Loucy (cell line): ENCODE results near the gene FAM53B.

Source experiments
- H2AFZ ChIP-seq: fragments of 200-600 bp; sonication (generic); 2 replicates; pipeline ENCODE4 v1.6.0; 2016; ENCODE audit warnings: antibody characterized with exemption, mild to moderate bottlenecking, low read length, moderate library complexity
- H3F3A ChIP-seq: fragments of 200-600 bp; 2 replicates; pipeline ENCODE4 v1.6.0; 2016; ENCODE audit warnings: antibody characterized with exemption, low read depth, mild to moderate bottlenecking
- H3K27me3 ChIP-seq: fragments of 200-600 bp; sonication (generic); 2 replicates; pipeline ENCODE4 v1.6.1; 2014; ENCODE audit warnings: low read length, mild to moderate bottlenecking; ENCODE audit not compliant: insufficient read depth, poor library complexity, severe bottlenecking
- H3K36me3 ChIP-seq: fragments of 200-600 bp; sonication (generic); 2 replicates; pipeline ENCODE4 v1.6.1; 2016; ENCODE audit warnings: low read length; ENCODE audit not compliant: insufficient read depth
- H3K4me1 ChIP-seq: fragments of 200-600 bp; sonication (generic); 2 replicates; pipeline ENCODE4 v1.5.1; 2014; ENCODE audit warnings: low read length, mild to moderate bottlenecking; ENCODE audit not compliant: insufficient read depth, poor library complexity, severe bottlenecking
- H3K4me2 ChIP-seq: fragments of 200-600 bp; sonication (generic); 2 replicates; pipeline ENCODE4 v1.6.0; 2014; ENCODE audit warnings: antibody characterized with exemption, low read length, low read depth, mild to moderate bottlenecking; ENCODE audit not compliant: poor library complexity, severe bottlenecking
- H3K4me3 ChIP-seq: fragments of 200-600 bp; sonication (generic); 2 replicates; pipeline ENCODE4 v1.5.1; 2014; ENCODE audit warnings: low read length, mild to moderate bottlenecking, mixed read lengths; ENCODE audit not compliant: poor library complexity, severe bottlenecking
- H3K79me2 ChIP-seq: fragments of 200-600 bp; sonication (generic); 2 replicates; pipeline ENCODE4 v1.6.1; 2014; ENCODE audit warnings: low read length; ENCODE audit not compliant: insufficient read depth
- H3K9ac ChIP-seq: fragments of 200-600 bp; sonication (generic); 2 replicates; pipeline ENCODE4 v1.6.0; 2014; ENCODE audit warnings: mild to moderate bottlenecking, low read depth, low read length, moderate library complexity; ENCODE audit not compliant: poor library complexity, severe bottlenecking
- H3K9me2 ChIP-seq: fragments of 200-600 bp; sonication (generic); replicated peaks from 2 replicates; pipeline ENCODE4 v1.6.1; 2016; ENCODE audit warnings: low read depth, low read length, mixed read lengths
- H3K9me3 ChIP-seq: fragments of 200-600 bp; sonication (generic); 2 replicates; pipeline ENCODE4 v1.6.1; 2014; ENCODE audit warnings: mild to moderate bottlenecking, antibody characterized with exemption, low read length, low read depth; ENCODE audit not compliant: insufficient read depth
- H4K20me1 ChIP-seq: fragments of 200-600 bp; sonication (generic); 2 replicates; pipeline ENCODE4 v1.6.0; 2014; ENCODE audit warnings: antibody characterized with exemption, low read length, mild to moderate bottlenecking; ENCODE audit not compliant: insufficient read depth, poor library complexity, severe bottlenecking
- EZH2phosphoT487 ChIP-seq: fragments of 200-600 bp; IDR thresholded peaks from 2 replicates; pipeline ENCODE4 v1.6.1; 2018; ENCODE audit warnings: antibody characterized with exemption, mild to moderate bottlenecking, moderate library complexity, borderline replicate concordance
- TF ChIP-seq, protein P1 (sequence below): fragments of 200-600 bp; sonication (generic); conservative IDR thresholded peaks from 2 replicates; pipeline ENCODE4 v1.5.1; 2014; ENCODE audit warnings: mild to moderate bottlenecking, antibody characterized with exemption, low read length

FAM53B gene

DNA sequence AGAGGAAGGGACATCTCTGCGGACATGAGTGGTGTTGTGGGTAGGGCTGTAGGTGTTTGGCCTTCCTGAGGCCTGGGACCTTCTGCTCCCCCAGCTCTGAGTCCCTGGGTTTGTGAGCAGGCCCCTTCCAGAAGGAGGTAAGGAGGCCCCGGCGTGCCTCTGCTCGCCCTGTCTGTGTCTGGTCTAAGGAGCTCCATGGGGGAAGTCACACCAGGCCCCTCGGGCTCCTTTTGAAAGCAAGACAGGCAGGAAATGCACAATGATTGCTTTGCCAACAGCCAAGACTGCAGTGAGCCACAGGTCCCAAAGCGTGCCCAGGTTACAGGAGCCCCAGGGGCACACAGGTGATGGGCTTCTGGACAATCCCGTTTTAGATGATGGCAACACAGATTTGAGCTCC is 89.5 kb downstream of the FAM53B start:
- H3K4me1 ChIP-seq, result peaks cover 37% of the 10 kb centered on the region
- no peak overlapping the region for H3K9ac ChIP-seq
- H3K9me2 ChIP-seq, result no peaks in the 10 kb centered on the region
- TF ChIP-seq EZH2phosphoT487, result no peak
- TF ChIP-seq, protein P1, sequence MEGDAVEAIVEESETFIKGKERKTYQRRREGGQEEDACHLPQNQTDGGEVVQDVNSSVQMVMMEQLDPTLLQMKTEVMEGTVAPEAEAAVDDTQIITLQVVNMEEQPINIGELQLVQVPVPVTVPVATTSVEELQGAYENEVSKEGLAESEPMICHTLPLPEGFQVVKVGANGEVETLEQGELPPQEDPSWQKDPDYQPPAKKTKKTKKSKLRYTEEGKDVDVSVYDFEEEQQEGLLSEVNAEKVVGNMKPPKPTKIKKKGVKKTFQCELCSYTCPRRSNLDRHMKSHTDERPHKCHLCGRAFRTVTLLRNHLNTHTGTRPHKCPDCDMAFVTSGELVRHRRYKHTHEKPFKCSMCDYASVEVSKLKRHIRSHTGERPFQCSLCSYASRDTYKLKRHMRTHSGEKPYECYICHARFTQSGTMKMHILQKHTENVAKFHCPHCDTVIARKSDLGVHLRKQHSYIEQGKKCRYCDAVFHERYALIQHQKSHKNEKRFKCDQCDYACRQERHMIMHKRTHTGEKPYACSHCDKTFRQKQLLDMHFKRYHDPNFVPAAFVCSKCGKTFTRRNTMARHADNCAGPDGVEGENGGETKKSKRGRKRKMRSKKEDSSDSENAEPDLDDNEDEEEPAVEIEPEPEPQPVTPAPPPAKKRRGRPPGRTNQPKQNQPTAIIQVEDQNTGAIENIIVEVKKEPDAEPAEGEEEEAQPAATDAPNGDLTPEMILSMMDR, result no peak
- H2AFZ ChIP-seq, result no peak overlapping the region
- no peaks in the 10 kb centered on the region for H3K27me3 ChIP-seq
- no peak overlapping the region for H3K4me3 ChIP-seq
- no peaks in the 10 kb centered on the region for H3F3A ChIP-seq
- peaks cover 53% of the 10 kb centered on the region; the same call in 1 of the 2 replicates for H3K79me2 ChIP-seq
- H3K4me2 ChIP-seq, result no peak overlapping the region
- H4K20me1 ChIP-seq, result peaks cover 15% of the 10 kb centered on the region
- no peaks in the 10 kb centered on the region for H3K9me3 ChIP-seq
- H3K36me3 ChIP-seq, result peaks cover 16% of the 10 kb centered on the region; the same call in 1 of the 2 replicates

DNA sequence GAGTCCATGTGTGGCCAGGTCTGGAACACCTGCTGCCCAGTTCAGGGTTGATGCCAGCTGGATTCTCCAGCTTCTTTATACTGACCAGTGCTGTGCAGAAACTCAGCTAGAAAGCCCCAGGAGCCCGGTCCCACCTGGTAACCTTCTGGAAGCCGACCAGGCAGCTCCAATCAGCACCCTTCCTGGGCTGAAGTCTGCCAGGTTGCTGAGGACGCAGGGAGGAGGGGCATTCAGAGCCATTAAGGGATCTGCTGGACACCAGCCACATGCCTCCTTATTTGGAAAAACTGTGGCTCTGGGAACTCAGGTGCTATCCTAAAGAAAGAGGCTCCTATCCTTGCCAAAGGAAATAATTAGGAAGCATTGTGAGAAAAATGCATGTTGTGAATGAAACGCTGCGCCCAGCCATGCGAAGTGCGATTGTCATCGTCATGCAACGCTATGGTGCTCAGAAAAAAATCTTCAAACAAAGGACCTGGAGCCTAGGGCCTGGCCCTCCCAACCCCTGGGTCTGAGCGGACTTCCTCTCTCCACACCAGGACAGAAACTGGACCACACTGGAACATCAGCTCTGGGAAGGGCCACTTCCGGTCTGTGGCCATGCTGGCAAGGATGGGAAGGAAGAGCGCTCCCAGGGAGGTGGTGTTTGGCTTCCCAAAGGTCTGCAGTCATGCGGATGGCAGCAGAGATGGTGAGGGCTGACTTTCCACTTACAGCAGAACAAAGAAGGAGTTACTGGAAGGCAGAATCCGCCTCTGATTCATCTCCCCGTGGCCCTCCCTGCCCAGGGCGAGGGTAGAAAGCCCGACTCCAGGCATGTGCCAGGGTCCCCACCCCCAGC is 90.1 kb downstream of the FAM53B start:
- H3K9ac ChIP-seq, result no peak overlapping the region
- no peak overlapping the region for H3K4me2 ChIP-seq
- TF ChIP-seq, protein P1, result no peak
- no peak for TF ChIP-seq EZH2phosphoT487
- H3K79me2 ChIP-seq, result peaks cover 53% of the 10 kb centered on the region; the same call in 1 of the 2 replicates
- peaks cover 42% of the 10 kb centered on the region for H3K4me1 ChIP-seq
- no peaks in the 10 kb centered on the region for H3K9me3 ChIP-seq
- no peak overlapping the region for H2AFZ ChIP-seq
- peaks cover 15% of the 10 kb centered on the region for H4K20me1 ChIP-seq
- H3K36me3 ChIP-seq, result peaks cover 16% of the 10 kb centered on the region; the same call in 1 of the 2 replicates
- no peaks in the 10 kb centered on the region for H3F3A ChIP-seq
- H3K4me3 ChIP-seq, result no peak overlapping the region
- H3K27me3 ChIP-seq, result no peaks in the 10 kb centered on the region
- H3K9me2 ChIP-seq, result no peaks in the 10 kb centered on the region

DNA sequence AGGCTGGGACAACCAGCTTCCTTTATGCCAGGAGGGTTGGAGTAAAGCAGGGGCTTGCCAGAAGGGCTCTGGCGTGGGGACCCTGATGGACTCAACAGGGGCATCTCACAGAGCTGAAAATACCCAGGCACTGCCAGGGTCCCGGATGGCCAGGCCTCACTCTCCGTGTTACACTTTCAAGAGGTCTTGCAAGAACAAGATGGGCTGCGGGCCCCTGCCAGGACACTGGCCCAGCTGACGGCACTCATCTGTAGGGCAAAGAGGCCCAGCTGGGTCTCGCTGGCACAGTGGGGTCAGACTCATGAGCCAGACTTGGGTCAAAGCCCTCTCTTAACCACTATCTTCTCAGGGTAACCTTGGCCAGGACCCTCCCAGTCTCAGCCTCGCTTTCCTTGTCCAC is 90.9 kb downstream of the FAM53B start:
- peaks cover 8% of the 10 kb centered on the region for H4K20me1 ChIP-seq
- H3K27me3 ChIP-seq, result no peaks in the 10 kb centered on the region
- no peak overlapping the region for H3K9ac ChIP-seq
- no peak overlapping the region for H3K4me3 ChIP-seq
- no peak overlapping the region for H2AFZ ChIP-seq
- peaks cover 16% of the 10 kb centered on the region; the same call in 1 of the 2 replicates for H3K36me3 ChIP-seq
- H3K9me2 ChIP-seq, result no peaks in the 10 kb centered on the region
- no peak for TF ChIP-seq EZH2phosphoT487
- TF ChIP-seq, protein P1, result no peak
- H3K9me3 ChIP-seq, result no peaks in the 10 kb centered on the region
- no peaks in the 10 kb centered on the region for H3F3A ChIP-seq
- peaks cover 42% of the 10 kb centered on the region for H3K4me1 ChIP-seq
- no peak overlapping the region for H3K4me2 ChIP-seq
- peaks cover 53% of the 10 kb centered on the region; the same call in 1 of the 2 replicates for H3K79me2 ChIP-seq
